ENCODE data around the gene AMOTL1.
A peak's percentile ranks its signal among the peaks of the same experiment; 100 is the strongest.

Gene AMOTL1

GRCh38 chr11:94785509-94785908, 17.4 kb downstream of the AMOTL1 start:
- TF ChIP-seq NFIC (IDR thresholded peaks at IDR 0.05) (no peak), EP300 (IDR thresholded peaks at IDR 0.05; ENCODE audit: borderline replicate concordance) (no peak), TCF12 (IDR thresholded peaks at IDR 0.05; ENCODE audit: low read depth) (no peak)

DNA sequence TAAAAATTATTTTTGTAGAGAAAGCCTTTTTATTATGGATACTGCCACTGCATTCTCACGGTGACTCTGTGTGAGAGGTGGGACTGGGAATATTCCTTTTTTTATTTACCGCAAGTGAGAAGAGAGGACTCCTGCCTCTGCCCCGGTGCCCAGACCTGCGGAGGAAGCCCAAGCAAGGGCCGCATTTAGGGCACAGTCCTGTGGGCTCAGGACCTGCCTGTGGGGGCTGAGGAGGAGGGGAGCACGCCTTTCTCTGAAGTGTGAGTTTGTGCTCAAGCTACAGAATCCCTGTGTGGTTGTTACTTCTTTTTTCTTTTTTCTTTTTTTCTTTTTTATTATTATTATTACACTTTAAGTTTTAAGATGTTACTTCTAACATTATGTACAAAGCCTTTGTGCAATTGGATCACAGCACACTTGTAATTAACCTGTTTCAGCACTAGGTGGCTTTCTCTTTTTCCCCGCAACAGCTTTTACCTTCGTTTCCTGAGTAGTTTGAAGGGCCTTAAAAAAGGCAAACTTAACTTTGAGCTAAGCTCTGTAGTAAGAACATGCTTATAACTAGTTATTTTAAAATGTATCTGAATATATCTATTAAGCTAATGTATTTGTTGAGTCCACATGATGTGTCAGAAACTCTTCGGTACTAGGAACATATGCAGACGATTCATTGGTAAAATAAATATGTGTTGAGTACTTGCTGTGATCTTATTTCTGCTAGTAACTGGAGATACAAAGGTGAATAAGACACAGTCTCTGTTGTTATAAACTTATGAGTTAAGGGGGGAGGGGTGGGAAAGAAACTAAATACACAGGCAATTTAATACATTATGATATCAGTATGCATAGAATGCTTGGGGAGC, 18.3 kb downstream of the AMOTL1 start:
- peak; percentile 38 for TF ChIP-seq RAD21 (IDR thresholded peaks at IDR 0.05; ENCODE audit: low read depth)
- TF ChIP-seq YY1 (IDR thresholded peaks at IDR 0.05; ENCODE audit: low read depth), result no peak

GRCh38 chr11:94787801-94788200, 19.6 kb downstream of the AMOTL1 start:
- TF ChIP-seq ZBTB7A (IDR thresholded peaks at IDR 0.05; ENCODE audit: low read depth), result no peak
- TF ChIP-seq MAX (IDR thresholded peaks at IDR 0.05), result no peak
- no peak for TF ChIP-seq EP300 (IDR thresholded peaks at IDR 0.05; ENCODE audit: borderline replicate concordance)
- TF ChIP-seq NFIC (IDR thresholded peaks at IDR 0.05), result no peak
- TF ChIP-seq YY1 (IDR thresholded peaks at IDR 0.05; ENCODE audit: low read depth), result no peak
- no peak for TF ChIP-seq USF1 (IDR thresholded peaks at IDR 0.05)
- no peak for TF ChIP-seq EGR1 (IDR thresholded peaks at IDR 0.05)
- no peak for TF ChIP-seq TEAD4 (IDR thresholded peaks at IDR 0.05)
- no peak for TF ChIP-seq CREB1 (IDR thresholded peaks at IDR 0.05; ENCODE audit: low read depth)
- TF ChIP-seq FOXM1 (IDR thresholded peaks at IDR 0.05; ENCODE audit: borderline replicate concordance, low read depth), result no peak
- TF ChIP-seq, protein P1, sequence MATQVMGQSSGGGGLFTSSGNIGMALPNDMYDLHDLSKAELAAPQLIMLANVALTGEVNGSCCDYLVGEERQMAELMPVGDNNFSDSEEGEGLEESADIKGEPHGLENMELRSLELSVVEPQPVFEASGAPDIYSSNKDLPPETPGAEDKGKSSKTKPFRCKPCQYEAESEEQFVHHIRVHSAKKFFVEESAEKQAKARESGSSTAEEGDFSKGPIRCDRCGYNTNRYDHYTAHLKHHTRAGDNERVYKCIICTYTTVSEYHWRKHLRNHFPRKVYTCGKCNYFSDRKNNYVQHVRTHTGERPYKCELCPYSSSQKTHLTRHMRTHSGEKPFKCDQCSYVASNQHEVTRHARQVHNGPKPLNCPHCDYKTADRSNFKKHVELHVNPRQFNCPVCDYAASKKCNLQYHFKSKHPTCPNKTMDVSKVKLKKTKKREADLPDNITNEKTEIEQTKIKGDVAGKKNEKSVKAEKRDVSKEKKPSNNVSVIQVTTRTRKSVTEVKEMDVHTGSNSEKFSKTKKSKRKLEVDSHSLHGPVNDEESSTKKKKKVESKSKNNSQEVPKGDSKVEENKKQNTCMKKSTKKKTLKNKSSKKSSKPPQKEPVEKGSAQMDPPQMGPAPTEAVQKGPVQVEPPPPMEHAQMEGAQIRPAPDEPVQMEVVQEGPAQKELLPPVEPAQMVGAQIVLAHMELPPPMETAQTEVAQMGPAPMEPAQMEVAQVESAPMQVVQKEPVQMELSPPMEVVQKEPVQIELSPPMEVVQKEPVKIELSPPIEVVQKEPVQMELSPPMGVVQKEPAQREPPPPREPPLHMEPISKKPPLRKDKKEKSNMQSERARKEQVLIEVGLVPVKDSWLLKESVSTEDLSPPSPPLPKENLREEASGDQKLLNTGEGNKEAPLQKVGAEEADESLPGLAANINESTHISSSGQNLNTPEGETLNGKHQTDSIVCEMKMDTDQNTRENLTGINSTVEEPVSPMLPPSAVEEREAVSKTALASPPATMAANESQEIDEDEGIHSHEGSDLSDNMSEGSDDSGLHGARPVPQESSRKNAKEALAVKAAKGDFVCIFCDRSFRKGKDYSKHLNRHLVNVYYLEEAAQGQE (IDR thresholded peaks at IDR 0.05; ENCODE audit: low read depth), result no peak
- TF ChIP-seq RAD21 (IDR thresholded peaks at IDR 0.05; ENCODE audit: low read depth), result no peak
- no peak for TF ChIP-seq TCF12 (IDR thresholded peaks at IDR 0.05; ENCODE audit: low read depth)
- TF ChIP-seq CEBPB (IDR thresholded peaks at IDR 0.05), result no peak
- TF ChIP-seq TAF1 (IDR thresholded peaks at IDR 0.05; ENCODE audit: low read depth), result no peak

DNA sequence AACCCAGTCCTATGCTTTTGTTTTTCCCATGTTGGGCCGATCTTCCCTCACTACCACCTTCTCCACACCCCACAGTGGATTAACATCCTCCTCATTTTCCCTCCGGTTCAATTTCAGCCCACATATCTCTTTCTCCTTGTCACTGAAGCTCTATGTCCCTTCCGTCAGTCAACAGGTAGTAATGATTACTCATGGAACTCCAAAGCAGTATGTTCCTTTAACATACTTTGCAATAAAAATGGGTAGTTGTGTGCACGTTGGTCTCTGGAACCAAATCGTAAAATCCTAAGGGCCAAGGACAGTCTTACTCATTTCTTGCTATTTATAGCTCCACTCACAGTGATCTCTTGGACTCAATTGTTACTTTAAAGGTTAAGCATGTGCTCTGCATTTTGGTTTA, 20.2 kb downstream of the AMOTL1 start:
- TF ChIP-seq ZBTB7A (IDR thresholded peaks at IDR 0.05; ENCODE audit: low read depth), result no peak

DNA sequence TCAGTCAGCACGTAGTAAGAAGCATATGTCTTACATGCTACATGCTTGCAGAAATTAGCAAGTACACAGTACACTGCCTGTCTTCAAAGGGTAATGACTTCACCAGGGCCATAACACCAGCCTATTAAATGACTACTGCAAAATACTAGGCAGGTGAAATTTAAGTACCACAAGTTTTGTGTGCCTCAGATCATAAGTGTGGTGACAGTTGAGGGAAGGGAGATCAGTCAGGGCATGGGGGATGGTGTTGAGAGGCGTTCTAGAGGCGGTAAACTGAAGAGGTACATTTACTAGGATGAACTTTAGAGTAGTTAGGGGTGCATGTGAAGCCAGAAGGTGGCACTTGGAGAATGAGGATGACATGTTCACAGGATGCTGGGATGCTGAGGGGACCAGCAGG, 22.0 kb downstream of the AMOTL1 start:
- TF ChIP-seq MAX (IDR thresholded peaks at IDR 0.05) (no peak), ZBTB7A (IDR thresholded peaks at IDR 0.05; ENCODE audit: low read depth) (no peak), CREB1 (IDR thresholded peaks at IDR 0.05; ENCODE audit: low read depth) (no peak), EP300 (IDR thresholded peaks at IDR 0.05; ENCODE audit: borderline replicate concordance) (no peak), CEBPB (IDR thresholded peaks at IDR 0.05) (no peak), YY1 (IDR thresholded peaks at IDR 0.05; ENCODE audit: low read depth) (no peak), EGR1 (IDR thresholded peaks at IDR 0.05) (no peak), TAF1 (IDR thresholded peaks at IDR 0.05; ENCODE audit: low read depth) (no peak), FOXM1 (IDR thresholded peaks at IDR 0.05; ENCODE audit: borderline replicate concordance, low read depth) (no peak), TCF12 (IDR thresholded peaks at IDR 0.05; ENCODE audit: low read depth) (no peak), USF1 (IDR thresholded peaks at IDR 0.05) (no peak), NFIC (IDR thresholded peaks at IDR 0.05) (no peak), RAD21 (IDR thresholded peaks at IDR 0.05; ENCODE audit: low read depth) (no peak)
- TF ChIP-seq, protein P1 (IDR thresholded peaks at IDR 0.05; ENCODE audit: low read depth), result no peak

- TF ChIP-seq CREB1 (IDR thresholded peaks at IDR 0.05; ENCODE audit: low read depth), result no peak
- no peak for TF ChIP-seq TAF1 (IDR thresholded peaks at IDR 0.05; ENCODE audit: low read depth)
- no peak for TF ChIP-seq TEAD4 (IDR thresholded peaks at IDR 0.05)
- no peak for TF ChIP-seq EP300 (IDR thresholded peaks at IDR 0.05; ENCODE audit: borderline replicate concordance)
- TF ChIP-seq, protein P1 (IDR thresholded peaks at IDR 0.05; ENCODE audit: low read depth), result no peak
- TF ChIP-seq FOXM1 (IDR thresholded peaks at IDR 0.05; ENCODE audit: borderline replicate concordance, low read depth), result no peak
- no peak for TF ChIP-seq RAD21 (IDR thresholded peaks at IDR 0.05; ENCODE audit: low read depth)
- TF ChIP-seq TCF12 (IDR thresholded peaks at IDR 0.05; ENCODE audit: low read depth), result no peak
- no peak for TF ChIP-seq MAX (IDR thresholded peaks at IDR 0.05)
Observed at GRCh38 chr11:94790661-94791180, 22.6 kb downstream of the AMOTL1 start.
